Lung (tissue), 12 donors: ENCODE measurements around the gene RNF19B. TPM values are rescaled to one million over a fixed set of nuclear protein-coding genes. Genes with fewer than 3 reads are reported as not detected.

Experiments
- ATAC-seq: fragments of 200-7000 bp; cut with Tn5 transposase; one replicate; pipeline ENCODE4 v1.9.1; 2020; ENCODE audit warnings: moderate number of reproducible peaks; ENCODE audit not compliant: insufficient read depth, low FRiP score
- DNase-seq, 3 donors: peaks; one replicate each; pipeline ENCODE4 v3.0.0-alpha.2; 2013 to 2017
- H3K27ac ChIP-seq, 2 donors: one replicate each; pipeline ENCODE4 v1.5.1; 2013; ENCODE audit warnings: mild to moderate bottlenecking in 2 of 2, moderate library complexity in 2 of 2, control low read depth in 1 of 2, inconsistent platforms in 1 of 2, low read depth in 1 of 2, low read length in 1 of 2
- H3K27me3 ChIP-seq, 3 donors: one replicate each; pipeline ENCODE4 v1.5.1; 2013; ENCODE audit warnings: low read length in 2 of 3; ENCODE audit not compliant: control insufficient read depth in 3 of 3, insufficient read depth in 3 of 3
- H3K36me3 ChIP-seq, 4 donors: one replicate each; pipeline ENCODE4 v1.5.1; 2013; ENCODE audit warnings: low read length in 4 of 4, mild to moderate bottlenecking in 1 of 4, moderate library complexity in 1 of 4; ENCODE audit not compliant: control insufficient read depth in 4 of 4, insufficient read depth in 4 of 4
- H3K4me1 ChIP-seq, 5 donors: one replicate each; pipeline ENCODE4 v1.5.1; 2013; ENCODE audit warnings: low read length in 5 of 5, mild to moderate bottlenecking in 2 of 5, moderate library complexity in 1 of 5; ENCODE audit not compliant: control insufficient read depth in 5 of 5, insufficient read depth in 5 of 5
- H3K4me3 ChIP-seq: one replicate; pipeline ENCODE4 v1.5.1; 2013; ENCODE audit warnings: mild to moderate bottlenecking, control low read depth, moderate library complexity
- H3K9ac ChIP-seq, 2 donors: one replicate each; pipeline ENCODE4 v1.5.1; 2013; ENCODE audit warnings: low read length in 2 of 2, control low read depth in 1 of 2; ENCODE audit not compliant: insufficient read depth in 1 of 2
- H3K9me3 ChIP-seq, 4 donors: one replicate each; pipeline ENCODE4 v1.5.1; 2013; ENCODE audit warnings: low read length in 3 of 4, mild to moderate bottlenecking in 1 of 4, moderate library complexity in 1 of 4; ENCODE audit not compliant: control insufficient read depth in 4 of 4, insufficient read depth in 3 of 4
- CTCF ChIP-seq: IDR thresholded peaks from 2 replicates; pipeline ENCODE4 v1.5.1; 2012; ENCODE audit warnings: mild to moderate bottlenecking; ENCODE audit errors: control extremely low read depth, extremely low read depth
- WGBS, 2 donors: extraction: QIAGEN DNeasy Blood & Tissue Kit; methylation state at CpG; one replicate each; pipeline ENCODE4 v1.1.7; 2013; 5-methylcytosine and 5-hydroxymethylcytosine counted together
- polyA plus RNA-seq, 2 donors: library from polyadenylated mRNA; stranded (reverse); fragments of 200-250 nt; gene quantifications; one replicate each; pipeline ENCODE4 v1.2.1, GENCODE V29; 2013
- total RNA-seq, 2 donors: library from RNA; depleted of rRNA in 1 of 2; stranded (reverse); fragments of >200 nt in 1 of 2; gene quantifications; one replicate each; pipeline ENCODE4 v1.2.1, GENCODE V29; 2014 to 2021
- donor health status: control.
- donor health status: control.
- donor health status: Bipolar disorder and iron deficiency.
- donor health status: healthy.
- donor health status: DM: yes; HTN: yes; CAD: no.

Gene RNF19B
- total and polyA plus RNA-seq, 4 donors: 5.1 to 65.9 (median 26.8) TPM

GRCh38 chr1:32919811-32920733 lies 44.5 kb downstream of the RNF19B start:
- ATAC-seq: no peak
- no peak overlapping the region for H3K27ac ChIP-seq
- no peaks in the 10 kb centered on the region for H3K36me3 ChIP-seq
- DNase-seq: peak in 2 of 3 donors; percentile 14 to 35
- no peak overlapping the region for H3K4me3 ChIP-seq
- peaks cover 0 to 6% (median 0%) of the 10 kb centered on the region in 3 donors for H3K27me3 ChIP-seq
- H3K9me3 ChIP-seq: no peaks in the 10 kb centered on the region
- WGBS, 2 donors: 83 to 84% methylated on average over 11 of the region's 11 CpGs
- H3K4me1 ChIP-seq: peaks cover 0 to 6% (median 4%) of the 10 kb centered on the region in 5 donors
- TF ChIP-seq CTCF: no peak
- H3K9ac ChIP-seq: no peak overlapping the region

- Histone ChIP-seq H3K4me3 (no peak overlapping the region), H3K27me3 (peaks cover 0 to 3% (median 0%) of the 10 kb centered on the region in 3 donors), H3K9me3 (no peaks in the 10 kb centered on the region), H3K27ac (no peak overlapping the region), H3K9ac (no peak overlapping the region), H3K4me1 (no peaks in the 10 kb centered on the region), H3K36me3 (no peaks in the 10 kb centered on the region)
- no peak for ATAC-seq
- WGBS, 2 donors: 44 to 50% methylated on average over 1 of the region's 1 CpG
- no peak for TF ChIP-seq CTCF
- DNase-seq: no peak
These were observed 46.4 kb downstream of the RNF19B start for GRCh38 chr1:32918179-32918578.

GRCh38 chr1:32917521-32917920 lies 47.1 kb downstream of the RNF19B start:
- no peaks in the 10 kb centered on the region for H3K27me3 ChIP-seq
- WGBS, 2 donors: 25 to 58% methylated on average over 7 of the region's 7 CpGs
- ATAC-seq: no peak

More at GRCh38 chr1:32917521-32917920, 47.1 kb downstream of the RNF19B start:
- Histone ChIP-seq H3K4me1 (no peaks in the 10 kb centered on the region), H3K4me3 (no peak overlapping the region), H3K9ac (no peak overlapping the region), H3K9me3 (no peaks in the 10 kb centered on the region), H3K36me3 (no peaks in the 10 kb centered on the region), H3K27ac (no peak overlapping the region)
- TF ChIP-seq CTCF: no peak
- DNase-seq: no peak
